GM18867 (cell line): ENCODE results near the gene FAM89A.
A peak's percentile ranks its signal among the peaks of the same experiment; 100 is the strongest.
"Not testable (repeated sequence)": the region's sequence is repeated elsewhere in the genome, so short reads cannot be mapped to it uniquely, and the experiment has no call there.

Experiments
- ATAC-seq: cut with Tn5 transposase; IDR thresholded peaks from one replicate; pipeline ENCODE4 v1.9.1; 2021; ENCODE audit warnings: mild to moderate bottlenecking, moderate library complexity; ENCODE audit not compliant: unreplicated experiment

FAM89A gene

GRCh38 chr1:231057410-231057809, 17.4 kb upstream of the FAM89A start:
- ATAC-seq = no peak

GRCh38 chr1:231055271-231055670, 15.2 kb upstream of the FAM89A start:
- no peak for ATAC-seq

GRCh38 chr1:231053493-231054162, 13.6 kb upstream of the FAM89A start:
- peak; percentile 84 for ATAC-seq

GRCh38 chr1:231052777-231053176, 12.7 kb upstream of the FAM89A start:
- no peak for ATAC-seq

- ATAC-seq = not testable (repeated sequence)
Measured at GRCh38 chr1:231050932-231051331, 10.9 kb upstream of the FAM89A start.

- ATAC-seq = no peak
Measured at GRCh38 chr1:231050395-231050794, 10.3 kb upstream of the FAM89A start.

GRCh38 chr1:231049121-231049979, 9.3 kb upstream of the FAM89A start:
- ATAC-seq = no peak

- not testable (repeated sequence) for ATAC-seq
Measured at GRCh38 chr1:231048419-231048818, 8.4 kb upstream of the FAM89A start.

- ATAC-seq = not testable (repeated sequence)
Measured at GRCh38 chr1:231047529-231047928, 7.5 kb upstream of the FAM89A start.

- ATAC-seq = no peak
Measured at GRCh38 chr1:231046730-231047395, 6.8 kb upstream of the FAM89A start.

GRCh38 chr1:231045921-231046729, 6.1 kb upstream of the FAM89A start:
- not testable (repeated sequence) for ATAC-seq

- no peak for ATAC-seq
Measured at GRCh38 chr1:231045286-231045685, 5.2 kb upstream of the FAM89A start.

GRCh38 chr1:231044588-231044987, 4.5 kb upstream of the FAM89A start:
- ATAC-seq = no peak

GRCh38 chr1:231041719-231042261, 1.7 kb upstream of the FAM89A start:
- no peak for ATAC-seq

- no peak for ATAC-seq
Measured at GRCh38 chr1:231040800-231041718, 1.0 kb upstream of the FAM89A start.

GRCh38 chr1:231039161-231040018, 664 bp downstream of the FAM89A start:
- peak; percentile 45 for ATAC-seq

GRCh38 chr1:231037585-231038517, 2.2 kb downstream of the FAM89A start:
- no peak for ATAC-seq
